SHP77 treated with DMSO at 0.1 percent for 48 hours (cell line): ENCODE results near the gene GRPR.
"Not testable (repeated sequence)": the region's sequence is repeated elsewhere in the genome, so short reads cannot be mapped to it uniquely, and the experiment has no call there.

ENCODE experiments used
- DNase-seq: peaks from one replicate; lab custom pipeline; 2025; lab: John Stamatoyannopoulos, UW

The GRPR gene

DNA sequence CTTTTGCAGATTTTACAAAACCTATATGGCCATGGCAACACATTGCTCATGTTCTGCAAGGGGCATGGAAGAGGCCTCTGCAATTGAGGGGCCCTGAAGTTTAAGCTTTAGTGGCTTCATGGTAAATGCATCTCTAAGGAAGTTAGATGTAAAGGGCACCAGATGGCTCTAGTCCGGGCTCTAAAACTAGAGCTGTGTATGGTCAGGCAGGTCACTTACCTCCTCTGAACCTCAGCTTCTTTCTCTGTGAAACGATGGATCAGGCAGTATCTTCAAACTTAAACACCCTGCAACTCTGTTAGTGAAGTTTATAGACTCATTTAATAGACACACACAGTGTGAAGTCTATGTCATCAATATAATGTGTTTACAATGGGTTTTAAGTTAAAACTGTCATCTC lies 53.9 kb downstream of the GRPR start:
- no peak for DNase-seq

DNA sequence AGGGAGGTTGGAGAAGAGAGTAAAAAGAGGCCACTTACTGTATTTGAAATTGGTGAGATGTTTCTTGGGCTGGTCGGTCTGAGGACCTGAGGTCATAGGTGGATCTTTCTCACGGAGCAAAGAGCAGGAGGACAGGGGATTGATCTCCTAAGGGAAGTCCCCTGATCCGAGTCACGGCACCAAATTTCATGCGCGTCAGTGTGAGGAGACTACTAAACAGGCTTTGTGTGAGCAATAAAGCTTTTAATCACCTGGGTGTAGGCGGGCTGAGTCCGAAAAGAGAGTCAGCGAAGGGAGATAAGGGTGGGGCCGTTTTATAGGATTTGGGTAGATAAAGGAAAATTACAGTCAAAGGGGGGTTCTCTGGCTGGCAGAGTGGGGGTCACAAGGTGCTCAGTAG lies 60.5 kb downstream of the GRPR start:
- DNase-seq: not testable (repeated sequence)

DNA sequence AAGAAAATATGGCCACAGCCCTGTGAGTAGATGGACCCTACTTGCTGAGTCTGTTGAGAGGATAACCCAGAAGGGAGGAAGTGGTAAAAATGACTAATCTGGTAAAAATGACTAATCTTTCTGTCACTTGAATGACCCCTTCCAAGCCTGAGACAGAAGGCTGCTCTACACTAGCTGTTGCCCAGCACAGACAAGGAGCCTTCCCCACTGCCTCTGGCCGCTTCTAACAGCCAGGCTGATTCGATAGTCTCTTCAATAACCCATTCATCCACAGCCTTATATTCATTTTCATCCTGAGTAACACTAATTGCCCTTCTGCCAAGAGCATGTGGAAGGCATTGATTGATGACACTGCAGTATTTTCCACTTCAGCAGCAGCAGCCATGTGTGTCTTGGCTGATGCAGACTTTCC lies 62.4 kb downstream of the GRPR start:
- no peak for DNase-seq

DNA sequence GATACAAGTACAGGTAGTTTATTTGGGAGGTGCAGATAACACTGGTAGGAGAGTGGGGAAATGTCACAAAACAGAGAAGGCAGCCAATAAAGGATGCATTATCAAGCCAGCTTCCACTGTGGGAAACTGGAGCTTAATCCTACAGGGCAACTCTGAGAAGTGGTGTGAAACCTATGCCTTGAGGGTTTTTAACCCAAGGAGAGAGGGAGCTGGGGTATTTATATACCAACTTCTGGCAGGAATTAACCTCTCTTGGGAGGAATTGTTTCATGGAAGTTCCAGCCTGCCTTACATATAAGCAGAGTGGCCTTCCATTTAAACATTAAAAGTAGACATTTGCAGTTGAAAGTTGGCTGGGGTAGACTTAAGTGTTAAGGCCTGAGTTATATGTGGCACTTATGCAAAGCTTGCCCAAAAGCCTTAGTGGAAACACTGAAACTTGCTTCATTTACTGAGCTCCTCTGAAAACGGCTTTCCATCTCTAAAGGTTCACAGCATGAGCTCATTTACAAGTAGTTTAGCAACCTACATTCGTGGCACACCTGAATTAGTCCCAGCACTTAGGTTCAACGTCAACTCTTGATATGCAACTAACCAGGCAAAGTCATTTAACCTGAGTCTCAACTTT lies 63.1 kb downstream of the GRPR start:
- no peak for DNase-seq

DNA sequence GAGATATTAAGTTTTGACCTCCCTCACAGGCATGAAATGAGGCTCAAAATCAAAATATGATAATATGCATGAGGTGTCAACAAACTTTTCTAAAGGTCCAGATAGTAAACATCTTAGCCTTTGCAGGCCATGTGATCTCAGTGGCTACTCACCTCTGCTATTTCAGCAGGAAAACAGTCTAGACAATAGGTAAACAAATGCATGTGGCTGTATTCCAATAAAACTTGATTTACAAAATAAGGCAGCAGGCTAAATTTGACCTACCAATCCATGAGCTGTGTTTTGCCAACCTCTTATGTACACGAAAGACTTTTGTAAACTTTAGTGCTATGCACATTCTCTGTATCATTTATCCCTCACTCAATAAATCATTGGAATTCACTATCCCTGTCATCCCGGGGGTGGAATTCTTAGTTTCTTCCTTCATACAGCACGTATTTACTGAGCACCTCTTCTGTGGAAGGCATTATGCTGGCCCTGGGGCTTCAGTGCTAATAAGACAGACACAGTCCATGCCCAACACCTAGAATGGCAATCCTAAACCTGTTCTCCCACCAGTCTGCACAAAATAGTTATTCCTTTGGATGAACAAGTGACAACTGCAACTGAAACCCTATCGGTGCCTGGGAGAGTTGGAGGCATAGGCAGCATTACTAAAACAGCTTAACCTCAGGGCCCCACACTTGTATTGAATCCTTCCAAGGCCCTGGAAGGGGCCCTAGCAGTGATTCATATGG lies 63.8 kb downstream of the GRPR start:
- DNase-seq: no peak

DNA sequence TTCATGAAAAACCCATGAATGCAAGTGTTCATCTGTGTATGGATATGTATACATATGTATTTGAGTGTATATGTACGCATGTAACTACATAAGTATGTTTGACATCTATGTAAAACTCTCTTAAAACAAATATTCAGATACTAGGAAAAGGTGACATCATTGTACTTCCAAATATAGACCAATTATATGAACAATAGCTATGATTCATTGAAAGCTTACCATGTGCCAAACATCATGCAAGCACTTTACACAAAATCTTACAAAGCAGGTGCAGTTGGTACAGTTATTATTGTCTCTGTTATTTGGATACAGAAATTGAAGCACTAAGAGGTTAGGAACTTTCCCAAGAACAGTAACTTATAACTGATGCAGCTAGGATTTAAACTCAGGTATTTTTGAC lies 65.3 kb downstream of the GRPR start:
- no peak for DNase-seq

DNA sequence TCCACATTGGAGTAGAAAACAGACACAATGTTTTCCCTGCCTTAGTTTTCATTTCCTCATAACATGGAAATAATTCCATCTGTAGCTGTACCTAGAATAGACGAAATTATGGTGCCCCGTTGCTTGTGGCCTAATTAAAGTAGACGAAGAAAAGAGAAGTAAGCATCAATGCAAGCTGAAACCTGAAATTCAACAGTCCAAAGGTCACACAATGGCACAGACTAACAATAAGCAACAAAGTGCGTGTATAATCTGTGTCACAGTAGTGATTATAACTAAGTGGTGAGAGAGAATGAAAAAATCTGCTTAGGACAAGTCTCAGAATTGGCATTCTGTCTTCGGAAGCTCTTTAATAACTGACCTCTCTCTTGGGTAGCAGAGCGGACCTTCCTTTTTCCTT lies 68.2 kb downstream of the GRPR start:
- no peak for DNase-seq

DNA sequence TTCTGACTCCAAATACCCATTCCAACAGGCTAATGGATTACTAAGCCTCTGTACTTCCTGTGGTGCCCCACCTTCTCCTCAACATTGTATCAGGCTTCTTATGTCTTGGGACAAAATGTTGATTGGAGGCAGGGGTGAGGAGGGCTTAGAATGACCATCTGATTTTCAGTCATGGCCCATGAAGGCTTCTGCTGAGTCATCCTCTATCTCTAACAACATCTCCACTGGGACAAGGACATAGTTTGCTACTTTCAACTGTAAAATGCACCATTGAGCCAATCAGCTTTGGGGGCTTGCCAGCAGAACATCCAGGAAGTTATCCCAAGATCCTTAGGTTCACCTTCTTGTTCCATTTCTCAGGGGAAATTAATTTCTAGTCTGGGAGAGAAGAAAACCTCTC lies 73.5 kb downstream of the GRPR start:
- DNase-seq: no peak

DNA sequence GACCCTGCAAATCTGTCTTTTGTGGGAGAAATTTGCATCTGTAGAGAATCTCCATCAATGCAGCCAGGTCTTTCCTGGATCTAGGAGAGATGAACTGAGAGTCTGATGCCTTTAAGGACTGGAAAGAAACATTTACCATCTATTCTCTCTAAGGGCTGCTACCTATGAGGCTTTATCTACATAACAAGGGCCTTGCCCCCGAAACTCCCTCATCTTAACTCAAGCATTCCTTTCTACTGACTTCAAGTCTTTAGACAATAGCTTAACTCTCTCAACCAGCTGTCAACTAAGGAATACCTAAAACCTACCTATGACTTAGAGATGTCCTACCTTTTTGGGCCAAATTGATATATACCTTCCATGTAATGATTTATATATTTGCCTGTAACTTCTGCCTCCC lies 76.0 kb downstream of the GRPR start:
- DNase-seq: no peak

DNA sequence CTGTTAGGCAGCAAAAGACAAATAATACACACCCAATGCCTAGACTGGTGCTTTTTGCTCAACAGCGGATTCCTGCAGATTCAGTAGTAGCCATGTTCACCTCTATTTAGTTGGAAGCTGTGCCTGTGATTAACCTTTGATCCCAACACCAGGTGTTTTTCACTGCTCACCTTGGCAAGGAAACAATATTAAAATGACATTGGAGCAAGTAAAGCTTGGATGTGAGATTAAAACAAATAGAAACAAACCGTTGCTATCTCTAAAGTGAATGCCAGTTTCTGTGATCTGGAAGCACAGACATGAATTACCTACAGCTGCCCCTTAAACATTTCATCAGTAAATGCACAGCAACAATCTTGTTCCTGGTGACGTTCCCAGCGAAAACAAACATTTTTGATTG lies 79.6 kb downstream of the GRPR start:
- DNase-seq: no peak
